ENCODE measurements around the gene CRTC3.

CRTC3 gene

GRCh38 chr15:90595763-90596155, 66.0 kb downstream of the CRTC3 start:
- DNase-seq (ENCODE audit: low spot score): peak; percentile 21

GRCh38 chr15:90596943-90597342, 67.2 kb downstream of the CRTC3 start:
- DNase-seq (ENCODE audit: low spot score): no peak

- DNase-seq (ENCODE audit: low spot score): peak; percentile 38
Observed at GRCh38 chr15:90597577-90597976, 67.9 kb downstream of the CRTC3 start.

- peak; percentile 35 for DNase-seq (ENCODE audit: low spot score)
Observed at GRCh38 chr15:90598031-90598577, 68.4 kb downstream of the CRTC3 start.

GRCh38 chr15:90598679-90599078, 69.0 kb downstream of the CRTC3 start:
- DNase-seq (ENCODE audit: low spot score): no peak

- no peak for DNase-seq (ENCODE audit: low spot score)
Observed at GRCh38 chr15:90599116-90599515, 69.4 kb downstream of the CRTC3 start.

GRCh38 chr15:90599644-90600043, 69.9 kb downstream of the CRTC3 start:
- no peak for DNase-seq (ENCODE audit: low spot score)

- no peak for DNase-seq (ENCODE audit: low spot score)
Observed at GRCh38 chr15:90600954-90601353, 71.2 kb downstream of the CRTC3 start.

GRCh38 chr15:90603893-90604292, 74.2 kb downstream of the CRTC3 start:
- DNase-seq (ENCODE audit: low spot score): no peak

GRCh38 chr15:90606641-90607040, 76.9 kb downstream of the CRTC3 start:
- no peak for DNase-seq (ENCODE audit: low spot score)

- DNase-seq (ENCODE audit: low spot score): no peak
Observed at GRCh38 chr15:90607361-90607760, 77.6 kb downstream of the CRTC3 start.

- no peak for DNase-seq (ENCODE audit: low spot score)
Observed at GRCh38 chr15:90609242-90610180, 79.8 kb downstream of the CRTC3 start.

- DNase-seq (ENCODE audit: low spot score): no peak
Observed at GRCh38 chr15:90610190-90610589, 80.5 kb downstream of the CRTC3 start.

GRCh38 chr15:90611157-90611556, 81.4 kb downstream of the CRTC3 start:
- no peak for DNase-seq (ENCODE audit: low spot score)

- no peak for DNase-seq (ENCODE audit: low spot score)
Observed at GRCh38 chr15:90617171-90617570, 87.4 kb downstream of the CRTC3 start.

- DNase-seq (ENCODE audit: low spot score): no peak
Observed at GRCh38 chr15:90617668-90618097, 88.0 kb downstream of the CRTC3 start.

- DNase-seq (ENCODE audit: low spot score): no peak
Observed at GRCh38 chr15:90618330-90619125, 88.8 kb downstream of the CRTC3 start.

GRCh38 chr15:90619468-90619867, 89.7 kb downstream of the CRTC3 start:
- DNase-seq (ENCODE audit: low spot score): no peak

- peak; percentile 42 for DNase-seq (ENCODE audit: low spot score)
Observed at GRCh38 chr15:90619939-90620338, 90.2 kb downstream of the CRTC3 start.

GRCh38 chr15:90620379-90621067, 90.8 kb downstream of the CRTC3 start:
- DNase-seq (ENCODE audit: low spot score): peak; percentile 68

- DNase-seq (ENCODE audit: low spot score): no peak
Observed at GRCh38 chr15:90623854-90624253, 94.1 kb downstream of the CRTC3 start.

Measured in germinal center (tissue), 1 donor.